ENCODE measurements around the gene SPAG9. TPM values are rescaled to one million over a fixed set of nuclear protein-coding genes. Genes with fewer than 3 reads are reported as not detected.
"Not testable (repeated sequence)": the region's sequence is repeated elsewhere in the genome, so short reads cannot be mapped to it uniquely, and the experiment has no call there.

Gene SPAG9
- total RNA-seq, 1 donor from 2014 or later, result 104 TPM

DNA sequence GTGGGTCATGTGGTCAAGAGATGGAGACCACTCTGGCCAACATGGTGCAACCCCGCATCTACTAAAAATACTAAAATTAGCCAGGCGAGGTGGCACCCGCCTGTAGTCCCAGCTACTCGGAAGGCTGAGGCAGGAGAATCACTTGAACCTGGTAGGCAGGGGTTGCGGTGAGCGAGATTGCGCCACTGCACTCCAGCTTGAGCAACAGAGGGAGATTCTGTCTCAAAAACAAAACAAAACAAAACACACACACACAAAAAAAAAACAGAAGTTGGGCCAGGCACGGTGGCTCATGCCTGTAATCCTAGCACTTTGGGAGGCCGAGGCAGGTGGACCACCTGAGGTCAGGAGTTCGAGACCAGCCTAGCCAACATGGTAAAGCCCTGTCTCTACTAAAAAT lies 31.8 kb downstream of the SPAG9 start:
- not testable (repeated sequence) for DNase-seq (ENCODE audit: low read depth in 2 of 2)

DNA sequence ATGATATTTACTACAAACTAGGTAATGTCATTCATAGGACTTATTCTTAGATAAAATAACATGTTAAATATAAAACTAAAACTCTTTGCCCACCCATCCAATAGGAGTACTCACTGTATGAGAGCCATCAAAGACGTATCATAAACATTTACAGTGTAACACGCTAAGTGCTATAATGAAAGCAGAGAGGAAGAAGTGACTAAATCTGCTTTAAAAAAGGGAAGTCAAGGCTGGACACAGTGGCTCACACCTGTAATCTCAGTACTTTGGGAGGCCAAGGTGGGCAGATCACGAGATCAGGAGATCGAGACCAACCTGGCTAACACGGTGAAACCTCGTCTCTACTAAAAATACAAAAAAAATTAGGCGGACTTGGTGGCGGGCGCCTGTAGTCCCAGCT lies 32.4 kb downstream of the SPAG9 start:
- no peak for DNase-seq (ENCODE audit: low read depth in 2 of 2)

DNA sequence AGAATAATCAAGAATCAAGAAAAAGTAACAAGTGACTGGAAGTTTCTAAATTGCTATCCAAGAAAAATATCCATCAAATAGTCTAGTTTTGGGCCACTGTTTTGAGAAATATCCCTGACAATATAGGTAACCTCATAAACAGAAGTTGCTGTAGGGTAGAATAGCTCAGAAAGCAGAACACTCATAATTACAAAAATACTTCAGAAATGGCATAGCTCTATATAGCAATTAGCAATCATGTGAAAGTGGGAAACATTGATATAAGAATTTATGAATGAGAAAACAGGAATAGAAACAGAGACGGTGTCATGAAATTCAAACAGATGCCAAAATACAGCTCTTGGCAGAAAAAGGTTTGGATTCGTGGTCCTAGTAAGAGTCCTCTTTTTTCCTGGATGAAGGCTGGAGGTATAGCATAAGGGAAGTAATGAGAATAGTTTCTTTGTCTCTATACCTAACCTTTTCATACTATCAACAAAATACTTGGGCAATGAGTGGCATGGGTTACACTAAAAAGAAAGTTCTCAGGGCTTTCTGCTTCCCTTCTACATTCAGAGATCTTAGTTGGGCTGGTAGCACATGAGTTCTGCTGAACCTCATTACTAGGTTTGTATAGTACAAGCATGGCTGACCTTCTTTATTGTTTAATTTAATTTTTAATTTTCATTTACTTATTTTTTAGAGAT lies 33.5 kb downstream of the SPAG9 start:
- DNase-seq (ENCODE audit: low read depth in 2 of 2), result peak in 1 of 2 donors; percentile 8

DNA sequence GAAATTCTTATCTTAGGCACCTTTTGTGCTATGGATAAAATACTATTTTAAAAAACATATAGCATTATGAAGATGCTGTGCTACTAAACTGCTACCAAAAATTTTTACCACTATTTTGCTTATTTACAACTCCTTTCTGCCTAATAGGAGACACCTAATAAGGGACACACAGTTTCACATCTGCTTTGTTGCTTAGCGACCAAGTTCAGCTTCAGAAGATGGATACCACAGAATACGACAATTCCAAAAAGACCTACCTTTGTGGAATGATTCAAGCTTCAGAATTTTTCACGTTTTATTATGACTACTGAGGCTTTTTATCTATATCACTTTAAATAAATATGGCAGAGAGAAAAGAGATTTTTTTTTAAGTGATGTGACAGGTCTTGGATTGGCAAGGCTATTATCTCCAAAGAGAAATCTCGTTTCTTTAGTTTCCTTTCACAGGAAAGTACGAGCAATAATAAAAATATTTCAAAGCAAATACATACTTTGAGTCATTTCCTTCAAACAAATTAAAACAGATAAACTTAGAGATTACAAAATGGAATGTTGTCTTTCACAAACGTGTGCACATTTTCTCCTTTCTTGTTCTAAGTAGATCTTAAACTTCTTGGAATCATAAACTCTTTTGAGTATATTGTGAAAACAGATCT lies 35.4 kb downstream of the SPAG9 start:
- peak in 1 of 2 donors; percentile 66 for DNase-seq (ENCODE audit: low read depth in 2 of 2)

DNA sequence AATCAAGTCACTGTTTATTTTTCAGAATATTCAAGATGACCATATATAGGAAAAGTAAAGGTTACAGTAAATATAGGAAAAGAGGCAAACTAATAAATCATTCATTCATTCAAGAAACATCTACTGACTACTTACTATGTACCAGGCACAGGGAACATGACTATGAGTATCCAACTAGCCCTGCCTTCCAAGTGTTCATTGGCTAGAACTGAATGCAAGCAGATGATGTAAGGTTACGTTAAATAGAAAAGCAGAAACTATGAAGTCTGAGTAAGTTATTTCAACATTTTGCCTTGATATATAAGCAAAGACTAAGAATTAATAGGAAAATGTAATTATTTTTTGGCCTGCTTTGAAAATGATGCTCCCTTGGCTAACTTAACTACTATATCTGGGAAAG lies 36.7 kb downstream of the SPAG9 start:
- DNase-seq (ENCODE audit: low read depth in 2 of 2), result no peak

DNA sequence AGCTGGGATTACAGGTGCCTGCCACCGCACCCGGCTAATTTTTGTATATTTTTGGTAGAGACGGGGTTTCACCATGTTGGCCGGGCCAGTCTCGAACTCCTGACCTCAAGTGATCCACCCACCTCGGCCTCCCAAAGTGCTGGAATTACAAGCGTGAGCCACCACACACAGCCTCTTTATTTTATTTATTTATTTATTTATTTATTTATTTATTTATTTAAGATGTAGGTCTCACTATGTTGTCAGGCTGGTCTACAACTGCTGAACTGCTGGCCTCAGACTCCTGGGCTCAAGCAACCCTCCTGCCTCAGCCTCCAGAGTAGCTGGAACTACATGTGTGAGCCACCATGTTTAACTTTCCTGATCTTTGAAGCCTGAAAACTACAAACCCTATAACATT lies 37.3 kb downstream of the SPAG9 start:
- DNase-seq (ENCODE audit: low read depth in 2 of 2), result not testable (repeated sequence)

DNA sequence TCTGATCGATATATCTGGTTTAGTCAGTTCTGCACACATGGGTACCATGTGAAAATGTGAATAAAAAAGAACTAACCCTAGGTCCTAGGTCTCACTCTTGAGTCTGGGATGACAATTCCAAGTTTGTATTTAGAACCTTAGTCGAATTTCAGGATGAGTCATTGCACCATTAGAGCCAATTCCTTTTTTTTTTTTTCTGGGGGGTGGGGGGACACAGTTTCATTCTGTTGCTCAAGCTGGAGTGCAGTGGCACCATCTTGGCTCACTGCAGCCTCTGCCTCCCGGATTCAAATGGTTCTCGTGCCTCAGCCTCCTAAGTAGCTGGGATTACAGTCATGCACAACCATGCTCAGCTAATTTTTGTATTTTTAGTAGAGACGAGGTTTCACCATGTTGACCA lies 41.6 kb downstream of the SPAG9 start:
- DNase-seq (ENCODE audit: low read depth in 2 of 2), result peak in 1 of 2 donors; percentile 19

DNA sequence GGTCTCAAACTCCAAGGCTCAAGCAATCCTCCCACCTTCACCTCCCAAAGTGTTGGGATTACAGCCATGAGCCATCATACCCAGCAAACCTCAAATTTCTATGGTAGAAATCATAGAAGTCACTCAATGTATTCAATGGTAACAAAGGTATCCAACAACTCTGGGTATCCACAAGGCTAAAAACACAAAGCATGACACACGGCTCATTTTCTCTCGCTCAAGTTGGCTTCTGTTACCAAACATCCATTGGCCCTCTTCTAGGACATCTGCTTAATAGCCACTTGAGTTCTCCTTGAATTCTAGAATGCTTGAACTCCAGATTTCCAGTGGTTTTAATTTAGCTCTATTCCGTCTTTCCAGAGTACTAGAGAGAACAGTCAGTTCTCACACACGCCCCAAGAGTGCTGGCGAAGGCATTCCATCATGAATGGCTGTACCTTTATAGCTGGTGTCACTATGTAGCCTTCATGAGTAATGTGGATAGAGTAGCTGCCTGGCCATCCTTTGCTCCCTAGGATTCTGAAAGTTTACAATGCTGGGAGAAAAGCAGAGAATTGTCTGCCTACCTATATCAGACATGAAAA lies 42.6 kb downstream of the SPAG9 start:
- DNase-seq (ENCODE audit: low read depth in 2 of 2), result no peak

DNA sequence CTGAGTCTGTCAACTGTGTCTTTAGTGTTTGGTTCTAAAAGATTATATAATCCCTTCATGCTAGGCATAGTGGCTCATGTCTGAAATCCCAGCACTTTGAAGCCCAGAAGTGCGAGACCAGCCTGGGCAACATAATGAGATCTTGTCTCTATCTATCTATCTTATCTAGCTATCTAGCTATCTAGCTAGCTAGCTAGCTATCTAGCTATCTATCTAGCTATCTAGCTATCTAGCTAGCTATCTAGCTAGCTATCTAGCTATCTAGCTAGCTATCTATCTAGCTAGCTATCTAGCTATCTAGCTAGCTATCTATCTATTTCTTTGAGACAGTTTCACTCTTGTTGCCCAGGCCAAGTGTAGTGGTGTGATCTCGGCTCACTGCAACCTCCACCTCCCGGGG lies 43.8 kb downstream of the SPAG9 start:
- no peak for DNase-seq (ENCODE audit: low read depth in 2 of 2)

DNA sequence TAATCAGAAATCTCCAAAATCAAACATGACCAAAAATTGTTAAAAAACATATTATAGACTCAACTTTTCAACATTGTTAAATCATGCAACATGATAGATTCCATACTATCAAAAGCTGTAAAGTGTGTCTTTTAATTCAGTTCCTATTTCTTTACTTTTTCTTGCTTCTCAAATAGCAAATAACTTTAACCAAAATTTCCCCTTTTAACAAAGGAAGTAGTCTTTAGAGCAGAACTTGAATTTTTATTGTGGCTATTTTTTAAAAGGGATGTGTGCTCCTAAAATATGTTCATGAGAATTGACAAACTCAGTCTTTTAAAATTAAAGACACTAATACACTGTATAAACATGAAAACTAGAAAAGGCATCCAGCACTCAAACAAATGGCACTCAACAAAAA lies 49.1 kb downstream of the SPAG9 start:
- no peak for DNase-seq (ENCODE audit: low read depth in 2 of 2)

DNA sequence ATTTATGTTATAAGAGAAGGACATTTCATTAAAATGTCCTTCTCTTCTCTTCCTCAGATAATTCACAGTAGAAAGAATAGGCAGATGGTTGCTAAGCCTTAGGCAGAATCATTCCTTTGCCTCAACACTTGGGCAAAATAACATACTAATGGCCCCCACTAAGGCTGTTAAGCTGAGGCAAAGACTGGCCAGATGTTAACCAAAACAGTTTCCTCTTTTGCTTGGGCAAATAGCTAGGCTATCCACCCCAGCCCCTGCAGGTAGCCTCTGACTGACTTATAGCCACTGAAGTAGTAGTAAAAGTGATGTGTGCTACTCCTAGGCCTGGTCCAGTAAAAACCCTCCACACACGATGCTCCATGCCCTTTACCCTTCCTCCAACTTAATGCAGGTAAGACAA lies 55.2 kb downstream of the SPAG9 start:
- no peak for DNase-seq (ENCODE audit: low read depth in 2 of 2)

DNA sequence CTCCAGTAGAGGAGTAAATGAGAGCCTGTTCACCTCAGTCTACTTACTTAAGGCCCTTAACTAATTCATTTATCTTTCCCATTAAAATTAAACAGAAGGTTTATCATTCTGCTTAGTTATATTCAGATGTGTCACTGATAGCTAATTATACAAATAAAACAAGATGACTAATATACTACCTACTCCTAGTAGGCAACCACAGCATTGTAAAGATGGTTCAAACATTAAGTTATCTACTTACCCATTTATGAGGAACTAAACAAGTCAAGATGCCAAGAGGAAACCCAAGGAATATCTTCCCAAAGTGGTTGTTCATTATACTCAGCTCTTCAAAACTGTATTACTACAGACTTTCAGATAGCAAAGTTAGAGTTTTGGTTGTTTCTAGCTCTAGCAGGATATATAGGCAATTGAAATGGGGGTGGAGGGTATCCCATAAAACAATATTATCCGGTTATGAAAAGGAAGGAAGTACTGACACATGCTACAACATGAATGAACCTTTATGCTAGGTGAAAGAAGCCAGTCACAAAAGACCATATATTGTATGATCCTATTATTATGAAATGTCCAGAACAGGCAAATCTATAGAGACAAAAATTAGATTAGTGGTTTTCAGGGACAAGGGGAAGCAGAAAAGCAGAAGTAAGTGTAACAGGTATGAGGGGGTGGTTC lies 56.5 kb downstream of the SPAG9 start:
- DNase-seq (ENCODE audit: low read depth in 2 of 2), result peak; percentile 24 to 28

DNA sequence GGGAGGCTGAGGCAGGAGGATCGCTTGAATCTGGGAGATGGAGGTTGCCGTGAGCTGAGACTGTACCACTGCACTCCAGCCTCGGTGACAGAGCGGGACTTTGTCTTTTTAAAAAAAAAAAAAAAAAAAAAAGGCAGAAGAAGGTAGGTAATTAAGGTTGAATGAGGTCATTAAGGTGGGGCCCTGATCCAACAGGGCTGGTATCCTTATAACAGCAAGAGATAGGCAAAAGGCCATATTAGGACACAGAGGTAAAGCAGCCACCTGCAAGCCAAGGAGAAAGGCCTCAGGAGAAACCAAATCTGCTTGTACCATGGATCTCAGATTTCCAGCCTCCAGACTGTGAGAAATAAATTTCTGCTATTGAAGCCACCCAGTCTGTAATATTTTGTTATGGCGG lies 60.3 kb downstream of the SPAG9 start:
- DNase-seq (ENCODE audit: low read depth in 2 of 2), result no peak

DNA sequence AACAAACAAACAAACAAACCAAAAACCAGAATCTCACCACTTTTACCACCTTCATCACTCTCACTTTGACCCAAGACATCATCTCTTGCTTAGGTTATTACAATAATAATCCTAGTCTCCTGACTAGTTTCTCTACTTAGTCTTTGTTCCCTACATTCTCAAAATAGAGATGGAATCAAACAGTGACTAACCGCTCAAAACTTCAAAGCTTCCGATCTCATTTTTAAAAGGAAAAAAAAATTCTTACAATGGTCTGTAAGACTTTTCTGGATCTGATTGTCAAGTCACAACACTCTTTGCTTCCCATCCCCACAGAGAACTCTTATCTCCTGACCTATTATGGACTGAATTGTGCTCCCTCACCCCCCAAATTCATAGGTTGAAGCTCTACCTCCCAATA lies 60.9 kb downstream of the SPAG9 start:
- DNase-seq (ENCODE audit: low read depth in 2 of 2), result peak in 1 of 2 donors; percentile 54

DNA sequence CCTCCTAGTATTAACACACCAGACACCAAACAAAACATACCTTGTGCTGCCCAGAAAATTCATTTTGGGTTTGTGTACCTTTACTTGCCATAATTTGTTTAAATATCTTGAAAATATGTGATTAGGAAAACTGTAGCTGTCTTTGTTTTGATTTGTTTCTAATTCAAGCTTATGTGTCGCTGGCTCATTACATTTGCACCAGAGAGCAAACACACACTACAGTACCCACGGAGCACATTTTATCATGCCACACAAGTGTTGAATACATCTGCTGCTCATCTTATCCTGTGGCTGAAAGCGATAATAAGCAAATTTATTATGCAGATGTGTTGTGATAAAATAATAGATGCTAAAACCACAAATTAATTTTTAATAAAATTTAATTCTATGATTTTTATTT lies 63.1 kb downstream of the SPAG9 start:
- DNase-seq (ENCODE audit: low read depth in 2 of 2), result no peak

DNA sequence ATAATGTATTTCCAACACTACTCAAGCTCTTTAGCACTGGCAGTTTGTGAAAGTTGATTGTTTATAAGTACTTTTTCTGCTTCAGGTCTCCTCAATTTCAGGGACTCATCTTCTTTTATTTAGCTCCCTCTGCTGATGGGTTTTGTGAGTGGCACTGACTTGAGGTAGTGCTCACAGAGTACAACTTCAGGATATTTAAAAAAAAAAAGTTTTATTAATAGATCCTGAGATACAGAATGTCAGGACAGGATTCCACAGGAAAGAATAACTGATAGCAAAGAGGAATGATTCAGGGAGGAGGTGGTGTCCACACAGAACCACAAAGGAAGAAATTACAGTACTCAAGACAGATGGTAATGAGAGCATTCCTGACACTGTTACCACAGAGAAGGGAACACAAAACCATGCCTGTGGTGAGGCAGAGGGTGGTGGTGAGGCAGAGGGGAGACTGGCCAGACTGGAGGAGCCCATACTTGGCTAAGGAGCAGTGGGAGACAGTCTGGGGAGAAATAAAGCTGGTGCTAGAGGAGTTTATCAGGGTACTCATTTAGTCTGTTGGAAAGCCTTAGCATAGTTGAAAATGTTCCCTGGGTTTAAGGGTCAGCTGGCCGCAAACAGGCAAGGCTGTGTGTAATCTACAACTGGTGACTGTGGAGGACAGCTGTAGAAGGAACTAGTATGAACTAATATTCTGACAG lies 63.7 kb downstream of the SPAG9 start:
- DNase-seq (ENCODE audit: low read depth in 2 of 2), result peak; percentile 82 to 83

DNA sequence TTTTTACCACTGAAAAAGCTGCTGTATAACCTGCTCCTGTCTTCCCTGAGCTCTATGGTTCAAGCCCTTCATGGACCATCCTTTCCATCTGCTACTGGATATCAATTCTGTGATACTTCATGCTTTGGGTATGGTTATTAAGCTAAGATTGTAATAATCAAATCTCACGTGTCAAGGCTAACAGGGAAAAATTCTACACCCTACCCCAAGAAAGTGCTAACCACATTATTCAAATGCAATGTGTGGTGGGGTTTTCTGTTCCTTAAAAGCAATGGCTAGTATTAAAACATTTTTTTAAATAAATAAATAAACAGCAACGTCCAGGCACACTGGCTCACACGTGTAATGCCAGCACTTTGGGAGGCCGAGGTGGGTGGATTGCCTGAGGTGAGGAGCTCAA lies 65.9 kb downstream of the SPAG9 start:
- DNase-seq (ENCODE audit: low read depth in 2 of 2), result no peak

DNA sequence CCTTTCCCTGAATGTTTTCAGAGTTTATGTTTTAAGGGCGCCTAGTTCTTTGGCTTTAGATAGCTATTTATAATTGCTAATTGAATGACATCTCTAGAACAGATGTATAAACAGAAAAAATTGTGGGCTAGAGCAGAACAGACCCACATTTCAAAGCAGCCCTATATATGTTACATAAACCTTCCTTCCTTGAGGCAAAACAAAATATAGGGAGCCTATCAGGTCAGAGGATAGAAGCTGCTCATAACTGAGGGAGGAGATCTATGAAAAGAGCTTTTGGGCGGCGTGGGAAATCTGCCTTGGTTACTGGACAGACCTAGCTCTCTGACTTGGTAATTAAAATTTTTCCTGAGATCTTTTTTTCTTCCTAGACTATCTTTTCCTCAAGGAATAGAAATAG lies 68.4 kb downstream of the SPAG9 start:
- no peak for DNase-seq (ENCODE audit: low read depth in 2 of 2)

DNA sequence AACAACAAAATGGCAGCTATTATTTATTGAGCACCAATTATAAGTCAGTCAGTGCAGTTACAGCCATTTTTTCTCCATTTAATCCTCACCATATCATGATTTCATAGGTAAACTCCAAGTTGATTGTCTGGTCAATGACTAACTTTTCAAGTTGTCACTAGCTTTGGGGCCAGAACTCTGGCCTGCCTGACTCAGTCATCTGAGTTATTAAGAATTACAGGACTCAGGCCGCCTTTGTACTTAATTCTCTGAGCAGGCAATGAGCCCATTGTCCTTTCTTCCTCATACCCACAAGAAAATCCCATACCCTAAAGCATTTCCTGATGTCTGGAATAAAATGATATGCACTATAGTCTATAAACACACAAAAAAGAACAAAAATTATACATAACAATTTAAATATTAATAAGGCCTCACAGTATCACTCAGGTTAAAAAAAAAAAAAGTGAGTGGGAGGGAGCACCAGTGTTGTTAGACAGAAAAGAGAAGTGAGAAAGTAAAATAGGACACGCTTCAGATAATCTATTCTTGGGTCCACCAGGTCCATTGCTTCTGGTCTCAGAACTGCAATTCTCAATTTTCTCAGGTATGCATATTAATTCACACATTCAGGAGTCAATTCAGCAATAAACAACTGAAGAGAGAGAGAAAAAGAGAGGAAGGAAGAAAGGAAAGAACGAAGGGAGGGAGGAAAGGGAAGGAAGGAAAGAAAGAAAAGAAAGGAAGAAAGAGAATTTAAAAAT lies 70.2 kb downstream of the SPAG9 start:
- DNase-seq (ENCODE audit: low read depth in 2 of 2), result no peak

DNA sequence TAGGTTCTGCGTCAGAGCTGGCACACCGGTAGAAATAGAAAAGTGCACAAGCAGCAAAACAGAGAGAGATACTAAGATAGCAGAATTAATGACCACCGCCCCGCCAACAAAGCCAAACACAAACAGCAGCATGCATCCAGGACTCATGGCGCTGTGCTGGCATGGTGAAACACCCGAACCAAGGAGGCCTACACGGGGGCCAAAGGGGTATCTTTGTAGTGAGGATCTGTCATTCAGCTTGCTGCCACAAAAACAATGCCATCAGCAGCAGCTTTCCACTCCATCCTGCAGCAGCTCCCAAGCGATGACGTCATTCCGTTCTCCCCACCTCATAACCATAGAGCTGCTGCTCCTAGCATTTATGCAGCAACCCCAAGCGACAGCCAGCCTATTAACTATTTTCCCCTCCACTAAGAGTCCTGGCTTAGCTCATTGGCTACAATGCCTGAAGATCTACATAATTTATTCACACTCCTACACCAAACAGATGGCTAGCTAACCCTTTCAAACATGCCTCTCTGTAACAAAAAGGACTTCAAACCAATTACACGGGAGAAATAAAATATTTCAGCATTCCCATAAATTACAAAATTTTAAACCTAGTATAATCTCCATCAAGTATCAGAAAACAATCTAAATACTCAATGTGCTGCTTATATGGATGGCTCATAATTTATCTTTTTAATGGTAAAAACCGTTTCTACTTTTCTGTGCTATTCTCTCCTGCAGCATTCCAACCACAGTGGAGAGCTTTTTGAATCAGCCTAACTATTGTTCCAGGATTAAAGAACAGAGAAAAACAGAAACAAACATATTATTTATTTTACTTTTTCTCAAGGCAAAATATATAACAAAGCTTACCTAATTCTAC lies 73.9 kb downstream of the SPAG9 start:
- DNase-seq (ENCODE audit: low read depth in 2 of 2), result peak; percentile 30 to 93
